ENCODE data around the gene AFAP1L1. TPM values are rescaled to one million over a fixed set of nuclear protein-coding genes. Genes with fewer than 3 reads are reported as not detected.

Gene AFAP1L1
- total and polyA plus RNA-seq, 7 experiments from 2014 or later: 0.08 to 1.1 (median 0.49) TPM; not detected in 2

DNA sequence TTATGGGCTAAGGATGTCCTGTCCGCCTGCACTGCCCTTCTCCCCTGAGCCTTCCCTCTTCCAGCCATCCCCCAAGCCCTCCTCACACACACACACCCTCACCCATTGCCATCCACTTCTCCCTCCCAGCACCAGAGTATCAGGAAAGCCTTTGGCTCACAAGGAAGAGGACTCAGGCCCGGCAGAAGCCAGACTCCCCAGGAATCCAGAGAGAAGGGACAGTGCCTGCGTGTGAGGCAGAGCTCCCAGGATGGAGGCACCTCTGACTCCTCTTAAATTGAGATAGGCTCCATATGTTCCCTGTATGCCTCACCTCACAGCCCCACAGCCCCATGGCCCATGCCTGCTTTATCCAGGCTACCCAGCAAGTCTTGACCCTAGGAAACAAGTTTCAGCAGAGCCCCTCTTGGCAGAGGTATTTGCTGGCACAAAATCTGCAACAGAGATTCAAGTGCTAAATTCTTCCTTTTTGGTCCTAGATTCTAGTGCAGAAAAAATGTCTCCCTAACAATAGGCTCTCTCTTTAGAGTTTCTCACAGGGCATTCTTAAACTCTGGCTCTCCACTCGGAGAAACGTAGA, 106.7 kb downstream of the AFAP1L1 start:
- no peak overlapping the region for H3K4me3 ChIP-seq (ENCODE audit: low read length)
- intact Hi-C loops (cut with micrococcal nuclease): no loop called here
- no peak overlapping the region for H3K27ac ChIP-seq (ENCODE audit: low read depth, low read length)
- no peaks in the 10 kb centered on the region for H3K27me3 ChIP-seq (ENCODE audit: control insufficient read depth in 2 of 2, insufficient read depth in 2 of 2, low read length in 2 of 2)
- POLR2A ChIA-PET: no interaction called here
- peaks cover 0 to 5% (median 4%) of the 10 kb centered on the region in 7 donors for H3K4me1 Mint-ChIP-seq
- H3K4me3 Mint-ChIP-seq: no peak overlapping the region
- no peak overlapping the region for H3K27ac Mint-ChIP-seq
- no peaks in the 10 kb centered on the region for H3K9me3 Mint-ChIP-seq
- DNase-seq (no peak), ATAC-seq (no peak)
- H3K36me3 ChIP-seq (ENCODE audit: control insufficient read depth in 2 of 3, insufficient read depth in 3 of 3, low read length in 3 of 3): no peaks in the 10 kb centered on the region
- H3K27me3 Mint-ChIP-seq: no peaks in the 10 kb centered on the region
- CTCF ChIA-PET: no interaction called here
- H3K9me3 ChIP-seq (ENCODE audit: control insufficient read depth in 2 of 3, low read length in 3 of 3): no peaks in the 10 kb centered on the region
- no peaks in the 10 kb centered on the region for H3K4me1 ChIP-seq (ENCODE audit: control insufficient read depth in 2 of 2, insufficient read depth in 2 of 2, low read length in 2 of 2)
- H3K36me3 Mint-ChIP-seq: peaks cover 0 to 11% (median 9%) of the 10 kb centered on the region in 5 donors

- Mint-ChIP-seq H3K9me3 (no peaks in the 10 kb centered on the region), H3K4me1 (peaks cover 0 to 5% (median 4%) of the 10 kb centered on the region in 7 donors), H3K36me3 (peaks cover 0 to 11% (median 6%) of the 10 kb centered on the region in 5 donors), H3K27ac (no peak within 1 kb of the TSS), H3K27me3 (no peaks in the 10 kb centered on the region), H3K4me3 (no peak within 1 kb of the TSS)
- H3K4me1 ChIP-seq (ENCODE audit: control insufficient read depth in 2 of 2, insufficient read depth in 2 of 2, low read length in 2 of 2): no peaks in the 10 kb centered on the region
- intact Hi-C loops (cut with micrococcal nuclease): no loop called here
- ChIA-PET POLR2A (no interaction called here), CTCF (interaction anchor here (1.1 to 4.1 kb wide), 4 partner anchors 10 to 183 kb away, joined by 3 to 30 read pairs (median 4); no protein-coding TSS in a partner anchor)
- no peak within 1 kb of the TSS for H3K4me3 ChIP-seq (ENCODE audit: low read length)
- no peak within 1 kb of the TSS for H3K27ac ChIP-seq (ENCODE audit: low read depth, low read length)
- H3K9me3 ChIP-seq (ENCODE audit: control insufficient read depth in 2 of 3, low read length in 3 of 3): no peaks in the 10 kb centered on the region
- ATAC-seq (no peak), DNase-seq (no peak)
- H3K27me3 ChIP-seq (ENCODE audit: control insufficient read depth in 2 of 2, insufficient read depth in 2 of 2, low read length in 2 of 2): no peaks in the 10 kb centered on the region
- no peaks in the 10 kb centered on the region for H3K36me3 ChIP-seq (ENCODE audit: control insufficient read depth in 2 of 3, insufficient read depth in 3 of 3, low read length in 3 of 3)
Measured at GRCh38 chr5:149379177-149379761, 107.6 kb downstream of the AFAP1L1 start, which contains the start of gene IL17B. TSS of gene IL17B (minus strand) at chr5:149379292. CDS start at chr5:149379225, 67 bp downstream.

DNA sequence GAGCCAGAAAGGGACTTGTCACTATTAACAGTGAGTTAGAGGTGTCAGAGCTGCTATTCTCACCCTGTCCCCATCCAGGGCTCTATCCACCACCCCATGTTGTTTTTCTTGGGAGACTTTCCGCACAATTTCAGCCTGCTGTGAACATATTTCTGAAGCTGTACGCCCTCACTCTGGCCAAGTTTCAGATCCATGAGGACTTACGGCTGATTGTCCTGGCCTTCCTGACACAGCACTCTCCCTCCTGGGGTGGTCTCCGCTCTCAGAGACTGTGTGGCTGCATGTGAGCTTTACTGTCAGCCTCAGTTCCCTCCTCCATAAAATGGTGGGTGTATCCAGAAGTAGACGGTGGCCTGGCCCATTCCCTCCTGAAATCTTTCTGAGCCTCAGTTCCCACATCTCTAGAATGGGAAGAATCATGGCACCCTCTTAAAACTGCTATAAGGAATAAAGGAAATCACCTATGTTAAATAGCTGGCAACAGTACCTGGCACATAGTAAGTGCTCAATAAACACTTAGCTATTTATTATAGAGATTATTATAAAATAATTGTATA, 108.2 kb downstream of the AFAP1L1 start:
- Histone ChIP-seq H3K27ac (ENCODE audit: low read depth, low read length) (no peak overlapping the region), H3K36me3 (ENCODE audit: control insufficient read depth in 2 of 3, insufficient read depth in 3 of 3, low read length in 3 of 3) (no peaks in the 10 kb centered on the region), H3K4me1 (ENCODE audit: control insufficient read depth in 2 of 2, insufficient read depth in 2 of 2, low read length in 2 of 2) (no peaks in the 10 kb centered on the region), H3K27me3 (ENCODE audit: control insufficient read depth in 2 of 2, insufficient read depth in 2 of 2, low read length in 2 of 2) (no peaks in the 10 kb centered on the region), H3K4me3 (ENCODE audit: low read length) (no peak overlapping the region), H3K9me3 (ENCODE audit: control insufficient read depth in 2 of 3, low read length in 3 of 3) (no peaks in the 10 kb centered on the region)
- no peak for DNase-seq
- H3K9me3 Mint-ChIP-seq: no peaks in the 10 kb centered on the region
- intact Hi-C loops (cut with micrococcal nuclease): no loop called here
- no peak overlapping the region for H3K27ac Mint-ChIP-seq
- H3K4me3 Mint-ChIP-seq: no peak overlapping the region
- ChIA-PET CTCF (interaction anchor here (1.0 to 4.1 kb wide), 6 partner anchors 8 to 185 kb away, joined by 3 to 30 read pairs (median 4); no protein-coding TSS in a partner anchor), POLR2A (no interaction called here)
- no peak for ATAC-seq
- no peaks in the 10 kb centered on the region for H3K27me3 Mint-ChIP-seq
- H3K36me3 Mint-ChIP-seq: peaks cover 0 to 11% (median 5%) of the 10 kb centered on the region in 5 donors
- peaks cover 0 to 5% (median 4%) of the 10 kb centered on the region in 7 donors for H3K4me1 Mint-ChIP-seq

GRCh38 chr5:149380466-149381121, 108.9 kb downstream of the AFAP1L1 start:
- Mint-ChIP-seq H3K4me3 (no peak overlapping the region), H3K27me3 (no peaks in the 10 kb centered on the region), H3K9me3 (no peaks in the 10 kb centered on the region), H3K4me1 (peaks cover 0 to 5% (median 4%) of the 10 kb centered on the region in 7 donors), H3K36me3 (peaks cover 0 to 11% (median 5%) of the 10 kb centered on the region in 5 donors), H3K27ac (no peak overlapping the region)
- no peaks in the 10 kb centered on the region for H3K36me3 ChIP-seq (ENCODE audit: control insufficient read depth in 2 of 3, insufficient read depth in 3 of 3, low read length in 3 of 3)
- no peaks in the 10 kb centered on the region for H3K27me3 ChIP-seq (ENCODE audit: control insufficient read depth in 2 of 2, insufficient read depth in 2 of 2, low read length in 2 of 2)
- no peaks in the 10 kb centered on the region for H3K9me3 ChIP-seq (ENCODE audit: control insufficient read depth in 2 of 3, low read length in 3 of 3)
- ATAC-seq (no peak), DNase-seq (no peak)
- H3K4me3 ChIP-seq (ENCODE audit: low read length): no peak overlapping the region
- CTCF ChIA-PET: interaction anchor here (1.0 to 4.1 kb wide), 8 partner anchors 9 to 184 kb away, joined by 3 to 30 read pairs (median 4); no protein-coding TSS in a partner anchor
- no peaks in the 10 kb centered on the region for H3K4me1 ChIP-seq (ENCODE audit: control insufficient read depth in 2 of 2, insufficient read depth in 2 of 2, low read length in 2 of 2)
- H3K27ac ChIP-seq (ENCODE audit: low read depth, low read length): no peak overlapping the region
- POLR2A ChIA-PET: no interaction called here
- intact Hi-C loops (cut with micrococcal nuclease): no loop called here

GRCh38 chr5:149381261-149381985, 109.8 kb downstream of the AFAP1L1 start:
- H3K27ac Mint-ChIP-seq: no peak overlapping the region

GRCh38 chr5:149381986-149382338, 110.3 kb downstream of the AFAP1L1 start:
- Histone ChIP-seq H3K9me3 (ENCODE audit: control insufficient read depth in 2 of 3, low read length in 3 of 3) (no peaks in the 10 kb centered on the region), H3K27me3 (ENCODE audit: control insufficient read depth in 2 of 2, insufficient read depth in 2 of 2, low read length in 2 of 2) (no peaks in the 10 kb centered on the region), H3K4me3 (ENCODE audit: low read length) (no peak overlapping the region), H3K4me1 (ENCODE audit: control insufficient read depth in 2 of 2, insufficient read depth in 2 of 2, low read length in 2 of 2) (no peaks in the 10 kb centered on the region), H3K36me3 (ENCODE audit: control insufficient read depth in 2 of 3, insufficient read depth in 3 of 3, low read length in 3 of 3) (no peaks in the 10 kb centered on the region), H3K27ac (ENCODE audit: low read depth, low read length) (no peak overlapping the region)
- Mint-ChIP-seq H3K4me3 (peak overlapping the region in 1 of 10 donors; percentile 46), H3K27me3 (no peaks in the 10 kb centered on the region), H3K4me1 (peaks cover 0 to 5% (median 4%) of the 10 kb centered on the region in 7 donors), H3K9me3 (no peaks in the 10 kb centered on the region), H3K36me3 (peaks cover 0 to 5% (median 5%) of the 10 kb centered on the region in 5 donors), H3K27ac (no peak overlapping the region)
- ChIA-PET CTCF (interaction anchor here (0.7 to 4.1 kb wide), 16 partner anchors 9 to 188 kb away, joined by 3 to 30 read pairs (median 4); partner anchors contain the start of gene PCYOX1L), POLR2A (no interaction called here)
- ATAC-seq (peak; percentile 85), DNase-seq (peak; percentile 41 to 76 (median 62))
- intact Hi-C loops (cut with micrococcal nuclease): loop anchor here (1.0 kb wide), 4 partner anchors 52 to 236 kb away; no protein-coding TSS in a partner anchor

More at GRCh38 chr5:149381261-149381985, 109.8 kb downstream of the AFAP1L1 start:
- ChIA-PET POLR2A (no interaction called here), CTCF (interaction anchor here (0.7 to 4.1 kb wide), 9 partner anchors 8 to 187 kb away, joined by 3 to 30 read pairs (median 5); no protein-coding TSS in a partner anchor)
- no peak overlapping the region for H3K4me3 ChIP-seq (ENCODE audit: low read length)
- no peaks in the 10 kb centered on the region for H3K27me3 ChIP-seq (ENCODE audit: control insufficient read depth in 2 of 2, insufficient read depth in 2 of 2, low read length in 2 of 2)
- H3K36me3 Mint-ChIP-seq: peaks cover 0 to 6% (median 5%) of the 10 kb centered on the region in 5 donors
- H3K4me1 ChIP-seq (ENCODE audit: control insufficient read depth in 2 of 2, insufficient read depth in 2 of 2, low read length in 2 of 2): no peaks in the 10 kb centered on the region
- peaks cover 0 to 5% (median 4%) of the 10 kb centered on the region in 7 donors for H3K4me1 Mint-ChIP-seq
- ATAC-seq: peak; percentile 23
- no peak overlapping the region for H3K27ac ChIP-seq (ENCODE audit: low read depth, low read length)
- no peaks in the 10 kb centered on the region for H3K9me3 Mint-ChIP-seq
- DNase-seq: no peak
- H3K27me3 Mint-ChIP-seq: no peaks in the 10 kb centered on the region
- H3K9me3 ChIP-seq (ENCODE audit: control insufficient read depth in 2 of 3, low read length in 3 of 3): no peaks in the 10 kb centered on the region
- intact Hi-C loops (cut with micrococcal nuclease): no loop called here
- no peaks in the 10 kb centered on the region for H3K36me3 ChIP-seq (ENCODE audit: control insufficient read depth in 2 of 3, insufficient read depth in 3 of 3, low read length in 3 of 3)
- no peak overlapping the region for H3K4me3 Mint-ChIP-seq

All from naive thymus-derived CD4-positive, alpha-beta T cell (primary cell).